ENCODE results near the gene ZNF148.

- TF ChIP-seq CTCF (conservative IDR thresholded peaks at IDR 0.05; ENCODE audit: low read depth, low read length) (no peak), SMC3 (IDR thresholded peaks at IDR 0.05; ENCODE audit: low read depth, low read length) (no peak), MXI1 (IDR thresholded peaks at IDR 0.05; ENCODE audit: borderline replicate concordance, low read depth, low read length) (no peak), POLR2A (IDR thresholded peaks at IDR 0.05; ENCODE audit: low read depth, low read length) (no peak), NFE2L2 (IDR thresholded peaks at IDR 0.05; ENCODE audit: low read depth, low read length) (no peak), FOS (IDR thresholded peaks at IDR 0.05; ENCODE audit: low read depth, low read length) (no peak)
Measured at GRCh38 chr3:125229168-125229567, 146.0 kb downstream of the ZNF148 start.

All from IMR-90 (cell line).